22Rv1 (cell line): ENCODE data around the gene COX14.

Experiments
- ZFX ChIP-seq: fragments of 450-650 bp; IDR thresholded peaks from 2 replicates; pipeline ENCODE4 v1.6.1; 2017; ENCODE audit warnings: antibody characterized with exemption, borderline replicate concordance
- TF ChIP-seq, protein P1 (sequence below): fragments of 450-650 bp; IDR thresholded peaks from 2 replicates; pipeline ENCODE4 v1.5.1; 2017; ENCODE audit warnings: mild to moderate bottlenecking

DNA sequence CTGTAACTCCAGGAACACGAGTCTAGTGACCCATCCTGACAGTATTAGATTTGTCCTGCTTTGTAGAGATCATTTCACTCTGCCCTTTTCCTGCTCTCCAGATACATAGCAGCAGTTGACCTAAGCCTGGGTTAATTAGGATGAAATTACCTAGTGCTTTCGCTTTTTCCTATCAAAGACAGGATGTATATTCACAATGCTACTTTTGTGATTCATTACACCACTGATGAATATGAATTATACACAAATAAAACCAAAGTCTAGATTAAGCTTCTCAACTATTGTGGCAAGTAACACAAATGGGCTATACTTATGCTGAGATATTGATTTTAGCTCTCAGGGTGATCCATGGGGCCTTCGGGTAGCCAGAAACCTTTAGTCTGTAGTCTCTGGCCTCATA lies 37.3 kb downstream of the COX14 start:
- TF ChIP-seq ZFX: no peak
- TF ChIP-seq, protein P1, sequence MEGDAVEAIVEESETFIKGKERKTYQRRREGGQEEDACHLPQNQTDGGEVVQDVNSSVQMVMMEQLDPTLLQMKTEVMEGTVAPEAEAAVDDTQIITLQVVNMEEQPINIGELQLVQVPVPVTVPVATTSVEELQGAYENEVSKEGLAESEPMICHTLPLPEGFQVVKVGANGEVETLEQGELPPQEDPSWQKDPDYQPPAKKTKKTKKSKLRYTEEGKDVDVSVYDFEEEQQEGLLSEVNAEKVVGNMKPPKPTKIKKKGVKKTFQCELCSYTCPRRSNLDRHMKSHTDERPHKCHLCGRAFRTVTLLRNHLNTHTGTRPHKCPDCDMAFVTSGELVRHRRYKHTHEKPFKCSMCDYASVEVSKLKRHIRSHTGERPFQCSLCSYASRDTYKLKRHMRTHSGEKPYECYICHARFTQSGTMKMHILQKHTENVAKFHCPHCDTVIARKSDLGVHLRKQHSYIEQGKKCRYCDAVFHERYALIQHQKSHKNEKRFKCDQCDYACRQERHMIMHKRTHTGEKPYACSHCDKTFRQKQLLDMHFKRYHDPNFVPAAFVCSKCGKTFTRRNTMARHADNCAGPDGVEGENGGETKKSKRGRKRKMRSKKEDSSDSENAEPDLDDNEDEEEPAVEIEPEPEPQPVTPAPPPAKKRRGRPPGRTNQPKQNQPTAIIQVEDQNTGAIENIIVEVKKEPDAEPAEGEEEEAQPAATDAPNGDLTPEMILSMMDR: no peak
